Measurements from ENCODE around the gene BCAT1. TPM values are rescaled to one million over a fixed set of nuclear protein-coding genes. Genes with fewer than 3 reads are reported as not detected.
A peak's percentile ranks its signal among the peaks of the same experiment; 100 is the strongest.

The BCAT1 gene
- total and polyA plus RNA-seq, 5 experiments from 2014 or later: 0.36 to 2.2 TPM; not detected in 3

- H3K4me1 Mint-ChIP-seq: peaks cover 3 to 23% (median 17%) of the 10 kb centered on the region in 4 donors
- POLR2A ChIA-PET: no interaction called here
- no peaks in the 10 kb centered on the region for H3K36me3 Mint-ChIP-seq
- peak overlapping the region in 9 of 10 donors; percentile 21 to 89 (median 78) for H3K4me3 Mint-ChIP-seq
- DNase-seq (no peak), ATAC-seq (no peak)
- peaks cover 16 to 27% (median 25%) of the 10 kb centered on the region in 5 donors for H3K27me3 Mint-ChIP-seq
- no peaks in the 10 kb centered on the region for H3K9me3 Mint-ChIP-seq
- H3K27ac Mint-ChIP-seq: no peak overlapping the region
These were observed 47.1 kb downstream of the BCAT1 start for GRCh38 chr12:24901576-24902461.

GRCh38 chr12:24900196-24900595 lies 48.7 kb downstream of the BCAT1 start:
- H3K9me3 Mint-ChIP-seq: no peaks in the 10 kb centered on the region
- peaks cover 3 to 23% (median 17%) of the 10 kb centered on the region in 4 donors for H3K4me1 Mint-ChIP-seq
- H3K4me3 Mint-ChIP-seq: no peak overlapping the region
- POLR2A ChIA-PET: no interaction called here
- no peak for ATAC-seq
- no peak for DNase-seq
- H3K27me3 Mint-ChIP-seq: peaks cover 16 to 27% (median 25%) of the 10 kb centered on the region in 5 donors
- no peak overlapping the region for H3K27ac Mint-ChIP-seq
- H3K36me3 Mint-ChIP-seq: no peaks in the 10 kb centered on the region

- no peaks in the 10 kb centered on the region for H3K9me3 Mint-ChIP-seq
- H3K4me1 Mint-ChIP-seq: peaks cover 3 to 23% (median 17%) of the 10 kb centered on the region in 4 donors
- H3K27ac Mint-ChIP-seq: no peak overlapping the region
- H3K36me3 Mint-ChIP-seq: no peaks in the 10 kb centered on the region
- POLR2A ChIA-PET: no interaction called here
- DNase-seq (no peak), ATAC-seq (no peak)
- no peak overlapping the region for H3K4me3 Mint-ChIP-seq
- peaks cover 16 to 27% (median 25%) of the 10 kb centered on the region in 5 donors for H3K27me3 Mint-ChIP-seq
These were observed 49.3 kb downstream of the BCAT1 start for GRCh38 chr12:24899503-24900075.

- Mint-ChIP-seq H3K27ac (no peak overlapping the region), H3K36me3 (no peaks in the 10 kb centered on the region), H3K4me3 (no peak overlapping the region), H3K27me3 (peaks cover 13 to 28% (median 22%) of the 10 kb centered on the region in 5 donors), H3K4me1 (peaks cover 3 to 20% (median 14%) of the 10 kb centered on the region in 4 donors), H3K9me3 (no peaks in the 10 kb centered on the region)
- no peak for ATAC-seq
- POLR2A ChIA-PET: no interaction called here
- DNase-seq: no peak
These were observed 50.3 kb downstream of the BCAT1 start for GRCh38 chr12:24898606-24899005.

- no peaks in the 10 kb centered on the region for H3K9me3 Mint-ChIP-seq
- H3K4me3 Mint-ChIP-seq: no peak overlapping the region
- ATAC-seq (no peak), DNase-seq (no peak)
- H3K36me3 Mint-ChIP-seq: no peaks in the 10 kb centered on the region
- POLR2A ChIA-PET: no interaction called here
- peaks cover 3 to 16% (median 10%) of the 10 kb centered on the region in 4 donors for H3K4me1 Mint-ChIP-seq
- no peak overlapping the region for H3K27ac Mint-ChIP-seq
- peaks cover 12 to 25% (median 20%) of the 10 kb centered on the region in 5 donors for H3K27me3 Mint-ChIP-seq
These were observed 50.7 kb downstream of the BCAT1 start for GRCh38 chr12:24898185-24898584.

GRCh38 chr12:24896171-24896570 lies 52.7 kb downstream of the BCAT1 start:
- H3K4me1 Mint-ChIP-seq: peaks cover 0 to 7% (median 1%) of the 10 kb centered on the region in 4 donors
- POLR2A ChIA-PET: no interaction called here
- H3K27me3 Mint-ChIP-seq: peaks cover 7 to 22% (median 11%) of the 10 kb centered on the region in 5 donors
- no peak overlapping the region for H3K4me3 Mint-ChIP-seq
- no peaks in the 10 kb centered on the region for H3K36me3 Mint-ChIP-seq
- no peak for ATAC-seq
- H3K9me3 Mint-ChIP-seq: no peaks in the 10 kb centered on the region
- H3K27ac Mint-ChIP-seq: no peak overlapping the region
- no peak for DNase-seq

GRCh38 chr12:24895612-24896011 lies 53.3 kb downstream of the BCAT1 start:
- H3K9me3 Mint-ChIP-seq: no peaks in the 10 kb centered on the region
- POLR2A ChIA-PET: no interaction called here
- no peaks in the 10 kb centered on the region for H3K36me3 Mint-ChIP-seq
- ATAC-seq (no peak), DNase-seq (no peak)
- peaks cover 0 to 5% (median 0%) of the 10 kb centered on the region in 4 donors for H3K4me1 Mint-ChIP-seq
- peaks cover 5 to 20% (median 9%) of the 10 kb centered on the region in 5 donors for H3K27me3 Mint-ChIP-seq
- no peak overlapping the region for H3K4me3 Mint-ChIP-seq
- H3K27ac Mint-ChIP-seq: no peak overlapping the region

GRCh38 chr12:24894879-24895278 lies 54.0 kb downstream of the BCAT1 start:
- Mint-ChIP-seq H3K4me3 (no peak overlapping the region), H3K36me3 (no peaks in the 10 kb centered on the region), H3K9me3 (no peaks in the 10 kb centered on the region), H3K4me1 (peaks cover 0 to 3% (median 0%) of the 10 kb centered on the region in 4 donors), H3K27ac (no peak overlapping the region), H3K27me3 (peaks cover 5 to 19% (median 9%) of the 10 kb centered on the region in 5 donors)
- no peak for ATAC-seq
- POLR2A ChIA-PET: no interaction called here
- no peak for DNase-seq

- Mint-ChIP-seq H3K4me1 (no peaks in the 10 kb centered on the region), H3K4me3 (no peak overlapping the region), H3K36me3 (no peaks in the 10 kb centered on the region), H3K27ac (no peak overlapping the region), H3K27me3 (peaks cover 0 to 10% (median 0%) of the 10 kb centered on the region in 5 donors), H3K9me3 (no peaks in the 10 kb centered on the region)
- POLR2A ChIA-PET: no interaction called here
- ATAC-seq (no peak), DNase-seq (no peak)
These were observed 58.7 kb downstream of the BCAT1 start for GRCh38 chr12:24890048-24890803.

- DNase-seq (no peak), ATAC-seq (no peak)
- POLR2A ChIA-PET: no interaction called here
- H3K4me3 Mint-ChIP-seq: no peak overlapping the region
- no peaks in the 10 kb centered on the region for H3K4me1 Mint-ChIP-seq
- no peaks in the 10 kb centered on the region for H3K9me3 Mint-ChIP-seq
- H3K27ac Mint-ChIP-seq: no peak overlapping the region
- peaks cover 0 to 9% (median 0%) of the 10 kb centered on the region in 5 donors for H3K27me3 Mint-ChIP-seq
- no peaks in the 10 kb centered on the region for H3K36me3 Mint-ChIP-seq
These were observed 59.5 kb downstream of the BCAT1 start for GRCh38 chr12:24889411-24889810.

- POLR2A ChIA-PET: no interaction called here
- DNase-seq (no peak), ATAC-seq (no peak)
- no peaks in the 10 kb centered on the region for H3K9me3 Mint-ChIP-seq
- peaks cover 0 to 4% (median 0%) of the 10 kb centered on the region in 5 donors for H3K27me3 Mint-ChIP-seq
- no peaks in the 10 kb centered on the region for H3K4me1 Mint-ChIP-seq
- H3K36me3 Mint-ChIP-seq: no peaks in the 10 kb centered on the region
- no peak overlapping the region for H3K4me3 Mint-ChIP-seq
- H3K27ac Mint-ChIP-seq: no peak overlapping the region
These were observed 60.1 kb downstream of the BCAT1 start for GRCh38 chr12:24888813-24889212.

GRCh38 chr12:24884911-24885310 lies 64.0 kb downstream of the BCAT1 start:
- no peak overlapping the region for H3K27ac Mint-ChIP-seq
- POLR2A ChIA-PET: no interaction called here

More at GRCh38 chr12:24884911-24885310, 64.0 kb downstream of the BCAT1 start:
- no peak for DNase-seq
- Mint-ChIP-seq H3K4me3 (no peak overlapping the region), H3K9me3 (no peaks in the 10 kb centered on the region), H3K4me1 (no peaks in the 10 kb centered on the region), H3K36me3 (no peaks in the 10 kb centered on the region), H3K27me3 (no peaks in the 10 kb centered on the region)
- no peak for ATAC-seq
